ENCODE results near the gene TMTC3. TPM values are rescaled to one million over a fixed set of nuclear protein-coding genes. Genes with fewer than 3 reads are reported as not detected.
A peak's percentile ranks its signal among the peaks of the same experiment; 100 is the strongest.

Gene TMTC3
- total RNA-seq, 1 donor from 2014 or later, result 23.5 TPM

DNA sequence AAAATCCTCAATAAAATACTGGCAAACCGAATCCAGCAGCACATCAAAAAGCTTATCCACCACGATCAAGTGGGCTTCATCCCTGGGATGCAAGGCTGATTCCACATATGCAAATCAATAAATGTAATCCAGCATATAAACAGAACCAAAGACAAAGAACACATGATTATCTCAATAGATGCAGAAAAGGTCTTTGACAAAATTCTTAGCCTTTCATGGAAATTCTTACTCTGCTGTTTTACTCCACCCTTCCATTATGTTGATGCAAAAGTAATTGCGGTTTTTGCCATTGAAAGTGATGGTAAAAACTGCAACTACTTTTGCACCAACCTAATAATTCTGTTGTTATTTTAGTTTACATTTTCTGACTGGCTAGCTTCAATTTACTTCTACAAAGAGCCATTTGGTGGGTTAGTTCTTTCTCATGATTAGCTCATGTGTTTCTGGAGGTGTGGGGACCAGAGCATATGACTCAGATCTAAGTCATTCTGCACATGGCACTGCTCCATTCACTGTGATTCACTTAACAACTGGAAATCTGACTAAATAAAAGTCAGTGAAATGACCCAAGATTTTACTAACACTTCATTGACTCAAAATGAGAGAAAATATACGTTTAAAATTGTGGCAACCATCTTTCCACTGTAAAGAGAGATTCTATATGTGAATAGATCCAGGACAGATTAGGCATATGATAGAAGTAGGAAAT lies 99.9 kb downstream of the TMTC3 start:
- Histone ChIP-seq H3K27me3 (no peaks in the 10 kb centered on the region), H3K36me3 (no peaks in the 10 kb centered on the region), H3K4me3 (no peak overlapping the region), H3K9me3 (no peaks in the 10 kb centered on the region), H3K27ac (peak overlapping the region; percentile 36), H3K4me1 (peaks cover 5% of the 10 kb centered on the region)
- no peak for ATAC-seq
- intact Hi-C loops (cut with DNase I), result no loop called here
- TF ChIP-seq, protein P1, sequence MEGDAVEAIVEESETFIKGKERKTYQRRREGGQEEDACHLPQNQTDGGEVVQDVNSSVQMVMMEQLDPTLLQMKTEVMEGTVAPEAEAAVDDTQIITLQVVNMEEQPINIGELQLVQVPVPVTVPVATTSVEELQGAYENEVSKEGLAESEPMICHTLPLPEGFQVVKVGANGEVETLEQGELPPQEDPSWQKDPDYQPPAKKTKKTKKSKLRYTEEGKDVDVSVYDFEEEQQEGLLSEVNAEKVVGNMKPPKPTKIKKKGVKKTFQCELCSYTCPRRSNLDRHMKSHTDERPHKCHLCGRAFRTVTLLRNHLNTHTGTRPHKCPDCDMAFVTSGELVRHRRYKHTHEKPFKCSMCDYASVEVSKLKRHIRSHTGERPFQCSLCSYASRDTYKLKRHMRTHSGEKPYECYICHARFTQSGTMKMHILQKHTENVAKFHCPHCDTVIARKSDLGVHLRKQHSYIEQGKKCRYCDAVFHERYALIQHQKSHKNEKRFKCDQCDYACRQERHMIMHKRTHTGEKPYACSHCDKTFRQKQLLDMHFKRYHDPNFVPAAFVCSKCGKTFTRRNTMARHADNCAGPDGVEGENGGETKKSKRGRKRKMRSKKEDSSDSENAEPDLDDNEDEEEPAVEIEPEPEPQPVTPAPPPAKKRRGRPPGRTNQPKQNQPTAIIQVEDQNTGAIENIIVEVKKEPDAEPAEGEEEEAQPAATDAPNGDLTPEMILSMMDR (IDR thresholded peaks at IDR 0.05), result no peak
- no peak for DNase-seq

DNA sequence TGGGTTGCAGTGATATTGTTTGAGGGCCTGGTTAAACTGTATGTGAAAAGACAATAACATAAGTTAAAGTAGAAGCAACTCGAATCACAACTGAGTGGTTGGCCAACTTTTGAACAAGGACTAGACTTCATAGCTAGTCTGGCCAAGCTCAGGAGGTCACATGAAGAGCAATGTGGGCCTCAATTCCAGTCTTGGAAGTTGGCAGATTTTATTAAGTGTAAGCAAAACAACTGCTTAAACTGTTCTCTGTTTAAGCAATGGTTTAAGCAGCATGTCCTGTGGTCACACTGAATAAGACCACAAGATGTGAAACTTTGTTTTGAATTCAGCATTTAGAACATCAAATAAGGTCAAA lies 100.4 kb downstream of the TMTC3 start:
- ATAC-seq, result no peak

DNA sequence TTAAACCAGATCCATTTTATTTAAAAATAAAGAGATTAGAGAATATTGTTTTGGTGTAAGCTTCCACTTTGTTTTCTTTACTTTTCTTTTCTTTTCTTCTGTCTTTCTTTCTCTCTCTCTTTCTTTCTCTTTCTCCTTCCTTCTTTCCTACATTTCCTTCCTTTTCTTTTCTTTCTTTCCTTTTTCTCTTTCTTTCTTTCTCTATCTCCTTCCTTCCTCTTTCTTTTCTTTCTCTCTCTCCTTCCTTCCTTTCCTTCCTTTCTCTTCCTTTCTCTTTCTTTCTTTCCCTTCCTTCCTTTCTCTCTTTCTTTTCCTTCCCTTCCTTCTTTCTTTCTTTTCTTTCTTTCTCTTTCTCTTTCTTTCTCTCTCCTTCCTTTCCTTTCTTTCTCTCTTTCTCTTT lies 100.8 kb downstream of the TMTC3 start:
- H3K4me3 ChIP-seq, result no peak overlapping the region
- TF ChIP-seq, protein P1 (IDR thresholded peaks at IDR 0.05), result no peak
- no peaks in the 10 kb centered on the region for H3K27me3 ChIP-seq
- H3K27ac ChIP-seq, result peak overlapping the region; percentile 36
- H3K36me3 ChIP-seq, result no peaks in the 10 kb centered on the region
- DNase-seq (no peak), ATAC-seq (no peak)
- H3K9me3 ChIP-seq, result no peaks in the 10 kb centered on the region
- intact Hi-C loops (cut with DNase I), result no loop called here
- H3K4me1 ChIP-seq, result peaks cover 5% of the 10 kb centered on the region

More for the DNA sequence above, 100.4 kb downstream of the TMTC3 start:
- Histone ChIP-seq H3K4me1 (peaks cover 5% of the 10 kb centered on the region), H3K4me3 (no peak overlapping the region), H3K27ac (peak overlapping the region; percentile 36), H3K36me3 (no peaks in the 10 kb centered on the region), H3K27me3 (no peaks in the 10 kb centered on the region), H3K9me3 (no peaks in the 10 kb centered on the region)
- no peak for DNase-seq
- TF ChIP-seq, protein P1 (IDR thresholded peaks at IDR 0.05), result no peak
- intact Hi-C loops (cut with DNase I), result no loop called here

DNA sequence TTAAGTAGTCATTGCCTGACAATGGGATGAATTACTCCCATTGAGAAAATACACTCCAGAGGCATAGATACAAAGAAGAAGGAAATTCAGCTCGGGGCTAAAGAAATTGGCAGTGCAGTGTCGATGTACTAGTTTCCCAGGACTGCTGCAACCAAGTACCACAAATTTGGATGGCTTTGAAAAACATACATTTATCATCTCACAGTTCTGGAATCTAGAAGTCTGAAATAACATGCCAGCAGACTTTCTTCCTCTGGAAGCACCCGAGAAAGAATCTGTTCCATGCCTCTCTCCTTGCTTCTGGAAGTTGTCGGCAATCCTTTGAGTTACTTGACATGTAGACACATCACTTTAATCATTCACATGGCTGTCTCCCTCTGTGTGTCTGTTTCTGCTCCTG lies 101.9 kb downstream of the TMTC3 start:
- intact Hi-C loops (cut with DNase I), result no loop called here

DNA sequence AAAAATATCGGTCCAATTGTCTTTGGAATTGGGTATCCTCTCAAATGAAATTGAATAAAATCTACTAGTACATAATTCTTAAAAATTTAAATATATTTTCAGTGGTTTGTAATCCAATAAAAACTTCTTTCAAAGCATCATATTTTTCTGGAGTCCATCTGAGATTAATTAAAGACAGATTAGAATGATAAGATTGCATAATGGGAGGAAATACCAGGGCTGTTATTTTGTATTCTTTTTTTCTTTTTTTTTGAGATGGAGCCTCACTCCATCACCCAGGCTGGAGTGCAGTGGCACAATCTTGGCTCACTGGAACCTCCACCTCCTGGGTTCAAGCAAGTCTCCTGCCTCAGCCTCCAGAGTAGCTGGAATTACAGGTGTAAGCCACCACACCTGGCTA lies 103.8 kb downstream of the TMTC3 start:
- DNase-seq (no peak), ATAC-seq (no peak)
- Histone ChIP-seq H3K4me1 (peaks cover 5% of the 10 kb centered on the region), H3K36me3 (no peaks in the 10 kb centered on the region), H3K9me3 (no peaks in the 10 kb centered on the region), H3K27me3 (no peaks in the 10 kb centered on the region), H3K4me3 (no peak overlapping the region), H3K27ac (no peak overlapping the region)
- TF ChIP-seq, protein P1 (IDR thresholded peaks at IDR 0.05), result no peak
- intact Hi-C loops (cut with DNase I), result no loop called here

More for the DNA sequence above, 101.9 kb downstream of the TMTC3 start:
- Histone ChIP-seq H3K27ac (no peak overlapping the region), H3K4me1 (peaks cover 5% of the 10 kb centered on the region), H3K4me3 (no peak overlapping the region), H3K9me3 (no peaks in the 10 kb centered on the region), H3K36me3 (no peaks in the 10 kb centered on the region), H3K27me3 (no peaks in the 10 kb centered on the region)
- DNase-seq (no peak), ATAC-seq (no peak)
- TF ChIP-seq, protein P1 (IDR thresholded peaks at IDR 0.05), result no peak

DNA sequence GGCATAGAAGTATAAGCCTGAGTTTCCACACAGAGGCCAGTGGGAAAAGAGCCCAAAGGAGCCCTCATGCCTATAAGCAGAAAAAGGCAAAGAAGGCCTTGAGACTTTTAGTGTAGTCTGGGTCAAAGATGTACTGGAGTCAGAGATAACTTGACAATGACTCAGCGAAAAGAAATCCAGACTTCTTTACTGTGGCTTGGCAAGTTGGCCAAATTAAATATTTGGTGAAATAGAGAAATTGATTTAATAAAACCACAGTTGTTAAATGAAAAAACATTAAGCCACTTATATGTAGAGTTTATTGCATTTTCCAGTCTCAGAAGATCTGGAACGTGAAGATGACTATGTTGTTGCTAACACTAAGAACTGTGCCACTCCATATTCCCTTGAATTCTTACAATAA lies 105.1 kb downstream of the TMTC3 start:
- Histone ChIP-seq H3K9me3 (no peaks in the 10 kb centered on the region), H3K27ac (no peak overlapping the region), H3K36me3 (no peaks in the 10 kb centered on the region), H3K4me1 (peaks cover 5% of the 10 kb centered on the region), H3K4me3 (no peak overlapping the region), H3K27me3 (no peaks in the 10 kb centered on the region)
- no peak for DNase-seq
- TF ChIP-seq, protein P1 (IDR thresholded peaks at IDR 0.05), result no peak
- intact Hi-C loops (cut with DNase I), result no loop called here
- no peak for ATAC-seq
